ENCODE results near the gene KBTBD6.
A peak's percentile ranks its signal among the peaks of the same experiment; 100 is the strongest.
"Not testable (repeated sequence)": the region's sequence is repeated elsewhere in the genome, so short reads cannot be mapped to it uniquely, and the experiment has no call there.

KBTBD6 gene

DNA sequence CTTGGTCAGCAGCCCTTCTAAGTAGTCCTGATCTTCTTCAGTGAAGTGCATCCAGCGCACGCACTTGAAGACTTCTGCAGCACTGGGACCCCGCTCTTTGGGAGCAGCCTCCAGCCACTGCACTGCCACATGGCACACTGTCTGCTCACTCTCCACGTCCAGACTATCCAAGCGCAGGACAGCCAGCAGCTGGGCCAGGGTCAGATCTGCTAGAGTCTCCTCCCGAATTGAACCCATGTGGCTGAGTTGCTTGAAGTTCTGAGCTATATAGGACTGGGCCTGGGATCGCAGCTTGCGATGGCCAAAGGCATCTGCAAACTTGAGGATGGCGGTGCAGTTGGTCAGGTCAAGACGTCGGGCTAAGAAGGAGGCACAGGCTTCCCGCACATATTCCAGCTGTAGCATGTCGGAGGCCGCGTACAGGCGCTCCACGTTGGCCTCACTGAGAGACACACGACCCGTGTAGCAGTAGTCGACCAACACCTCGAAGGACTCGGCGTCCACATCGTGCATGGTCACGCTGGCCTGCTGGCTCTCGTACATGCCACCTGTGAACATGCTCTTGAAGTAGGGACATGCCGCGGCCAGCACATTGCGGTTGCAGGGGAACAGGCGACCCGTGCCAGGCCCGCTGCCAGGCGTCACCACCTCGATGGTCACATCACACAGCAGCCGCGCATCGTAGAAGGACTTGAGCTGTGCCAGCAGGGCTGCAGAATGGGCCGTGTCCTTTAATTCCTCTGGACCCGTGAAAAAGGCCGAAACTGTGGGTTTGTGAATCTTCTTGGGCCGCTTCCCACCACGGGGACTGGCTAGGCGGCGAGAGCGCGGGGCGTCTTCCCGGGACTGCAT lies 716 bp downstream of the KBTBD6 start:
- H3K9me3 ChIP-seq (ENCODE audit: low read length); H3K27me3 ChIP-seq (ENCODE audit: control insufficient read depth in 1 of 2, insufficient read depth in 2 of 2, low read length in 2 of 2); H3K36me3 ChIP-seq (ENCODE audit: insufficient read depth, low read length): not testable (repeated sequence)
- H3K4me1 ChIP-seq (ENCODE audit: insufficient read depth, low read length): peaks cover 38% of the 10 kb centered on the region
- peak overlapping the region; percentile 81 for H3K27ac ChIP-seq (ENCODE audit: low read depth, low read length)
- peak overlapping the region; percentile 46 to 70 for H3K4me3 ChIP-seq (ENCODE audit: low read depth in 1 of 2, low read length in 2 of 2)
- peak overlapping the region; percentile 74 for H3K9ac ChIP-seq (ENCODE audit: low read length)

GRCh38 chr13:41131189-41131588 lies 1.4 kb downstream of the KBTBD6 start:
- H3K4me1 ChIP-seq (ENCODE audit: insufficient read depth, low read length): peaks cover 38% of the 10 kb centered on the region
- H3K9me3 ChIP-seq (ENCODE audit: low read length); H3K27ac ChIP-seq (ENCODE audit: low read depth, low read length); H3K9ac ChIP-seq (ENCODE audit: low read length); H3K36me3 ChIP-seq (ENCODE audit: insufficient read depth, low read length); H3K27me3 ChIP-seq (ENCODE audit: control insufficient read depth in 1 of 2, insufficient read depth in 2 of 2, low read length in 2 of 2): not testable (repeated sequence)
- peak overlapping the region in 1 of 2 donors; percentile 46 for H3K4me3 ChIP-seq (ENCODE audit: low read depth in 1 of 2, low read length in 2 of 2)

DNA sequence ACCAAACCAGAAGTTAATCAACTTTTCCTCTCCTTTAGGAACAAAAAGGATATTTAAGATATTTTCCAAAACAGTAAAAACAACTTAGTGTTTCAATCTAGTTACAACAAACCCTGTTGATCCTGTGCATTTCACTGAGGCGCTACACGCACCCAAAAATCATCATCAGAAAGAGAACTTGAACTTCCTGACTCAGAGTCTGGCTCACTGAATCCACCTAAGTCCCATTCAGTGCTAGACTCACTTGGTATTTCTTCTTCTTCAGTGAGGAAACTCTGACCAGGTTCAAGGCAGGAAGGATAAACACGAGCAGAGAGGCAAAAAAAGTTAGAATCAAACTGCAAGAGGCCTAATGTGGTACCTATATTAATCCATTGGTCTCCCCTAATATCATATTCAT lies 2.2 kb downstream of the KBTBD6 start:
- peaks cover 38% of the 10 kb centered on the region for H3K4me1 ChIP-seq (ENCODE audit: insufficient read depth, low read length)
- H3K27ac ChIP-seq (ENCODE audit: low read depth, low read length): no peak overlapping the region
- no peaks in the 10 kb centered on the region for H3K27me3 ChIP-seq (ENCODE audit: control insufficient read depth in 1 of 2, insufficient read depth in 2 of 2, low read length in 2 of 2)
- no peaks in the 10 kb centered on the region for H3K36me3 ChIP-seq (ENCODE audit: insufficient read depth, low read length)
- H3K9me3 ChIP-seq (ENCODE audit: low read length): no peaks in the 10 kb centered on the region
- H3K9ac ChIP-seq (ENCODE audit: low read length): no peak overlapping the region
- peak overlapping the region; percentile 7 to 46 for H3K4me3 ChIP-seq (ENCODE audit: low read depth in 1 of 2, low read length in 2 of 2)

DNA sequence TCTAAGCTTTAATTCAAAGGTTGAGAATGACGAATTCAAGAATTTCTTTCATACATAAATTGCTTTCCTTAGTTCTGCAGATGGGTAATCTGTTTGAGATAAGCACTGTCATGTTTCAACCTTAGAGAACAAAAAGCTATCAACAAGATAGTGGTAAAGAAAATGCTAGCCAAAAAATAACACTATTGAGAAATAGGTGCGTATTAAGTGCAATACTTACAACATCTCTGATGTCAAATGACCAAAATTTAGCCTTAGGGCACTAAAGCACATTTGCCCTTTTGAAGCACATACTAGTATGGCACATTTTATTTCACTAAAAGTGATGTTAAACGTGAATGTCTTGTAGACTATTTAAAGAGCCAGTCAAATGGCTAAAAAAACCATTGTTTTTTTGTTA lies 4.9 kb downstream of the KBTBD6 start:
- Histone ChIP-seq H3K9ac (ENCODE audit: low read length) (no peak overlapping the region), H3K36me3 (ENCODE audit: insufficient read depth, low read length) (no peaks in the 10 kb centered on the region), H3K4me1 (ENCODE audit: insufficient read depth, low read length) (peaks cover 32% of the 10 kb centered on the region), H3K27ac (ENCODE audit: low read depth, low read length) (no peak overlapping the region), H3K9me3 (ENCODE audit: low read length) (no peaks in the 10 kb centered on the region), H3K4me3 (ENCODE audit: low read depth in 1 of 2, low read length in 2 of 2) (no peak overlapping the region), H3K27me3 (ENCODE audit: control insufficient read depth in 1 of 2, insufficient read depth in 2 of 2, low read length in 2 of 2) (no peaks in the 10 kb centered on the region)

DNA sequence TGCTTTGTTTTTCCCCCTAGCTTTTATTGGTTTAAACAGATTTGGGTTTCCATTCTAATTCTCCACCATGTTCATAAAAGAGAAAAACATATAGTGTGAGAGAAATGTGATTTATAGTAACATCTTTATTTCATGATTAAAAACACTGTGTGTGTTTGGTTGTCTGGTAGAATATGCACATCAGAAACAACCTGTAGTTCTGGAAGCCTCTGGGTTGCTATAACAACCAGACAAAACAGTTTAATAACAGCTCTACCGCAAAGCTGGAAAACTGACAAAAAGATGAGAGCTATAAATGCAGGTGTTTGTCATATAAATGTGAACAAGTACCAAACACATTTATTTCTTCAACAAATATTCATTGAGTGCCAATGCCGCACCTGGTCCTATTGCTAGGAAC lies 9.8 kb downstream of the KBTBD6 start:
- peaks cover 6% of the 10 kb centered on the region for H3K4me1 ChIP-seq (ENCODE audit: insufficient read depth, low read length)
- H3K36me3 ChIP-seq (ENCODE audit: insufficient read depth, low read length): no peaks in the 10 kb centered on the region
- H3K9me3 ChIP-seq (ENCODE audit: low read length): no peaks in the 10 kb centered on the region
- H3K27me3 ChIP-seq (ENCODE audit: control insufficient read depth in 1 of 2, insufficient read depth in 2 of 2, low read length in 2 of 2): no peaks in the 10 kb centered on the region
- H3K27ac ChIP-seq (ENCODE audit: low read depth, low read length): no peak overlapping the region
- no peak overlapping the region for H3K9ac ChIP-seq (ENCODE audit: low read length)
- no peak overlapping the region for H3K4me3 ChIP-seq (ENCODE audit: low read depth in 1 of 2, low read length in 2 of 2)

DNA sequence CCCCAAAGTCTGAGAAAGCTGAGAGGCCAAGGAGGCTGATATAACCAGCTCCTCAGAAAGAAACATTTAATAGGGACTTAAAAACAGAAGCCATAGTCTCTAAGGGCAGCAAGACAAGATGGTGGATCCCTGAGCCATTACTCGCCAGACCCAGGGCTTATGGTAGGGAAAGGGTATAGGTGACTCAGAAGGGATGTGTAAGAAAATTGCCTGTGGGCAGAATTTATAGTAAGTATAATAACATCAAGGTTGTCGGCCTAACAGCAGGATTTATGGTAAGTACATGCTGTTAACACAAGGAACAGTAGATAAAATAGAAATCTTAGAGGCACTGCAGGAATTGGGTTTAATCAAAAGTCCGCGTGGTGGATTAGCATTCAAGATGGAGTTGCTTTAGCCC lies 14.7 kb downstream of the KBTBD6 start:
- H3K36me3 ChIP-seq (ENCODE audit: insufficient read depth, low read length): no peaks in the 10 kb centered on the region
- no peaks in the 10 kb centered on the region for H3K27me3 ChIP-seq (ENCODE audit: control insufficient read depth in 1 of 2, insufficient read depth in 2 of 2, low read length in 2 of 2)
- H3K27ac ChIP-seq (ENCODE audit: low read depth, low read length): no peak overlapping the region
- peaks cover 5% of the 10 kb centered on the region for H3K4me1 ChIP-seq (ENCODE audit: insufficient read depth, low read length)
- H3K4me3 ChIP-seq (ENCODE audit: low read depth in 1 of 2, low read length in 2 of 2): no peak overlapping the region
- no peaks in the 10 kb centered on the region for H3K9me3 ChIP-seq (ENCODE audit: low read length)
- no peak overlapping the region for H3K9ac ChIP-seq (ENCODE audit: low read length)

DNA sequence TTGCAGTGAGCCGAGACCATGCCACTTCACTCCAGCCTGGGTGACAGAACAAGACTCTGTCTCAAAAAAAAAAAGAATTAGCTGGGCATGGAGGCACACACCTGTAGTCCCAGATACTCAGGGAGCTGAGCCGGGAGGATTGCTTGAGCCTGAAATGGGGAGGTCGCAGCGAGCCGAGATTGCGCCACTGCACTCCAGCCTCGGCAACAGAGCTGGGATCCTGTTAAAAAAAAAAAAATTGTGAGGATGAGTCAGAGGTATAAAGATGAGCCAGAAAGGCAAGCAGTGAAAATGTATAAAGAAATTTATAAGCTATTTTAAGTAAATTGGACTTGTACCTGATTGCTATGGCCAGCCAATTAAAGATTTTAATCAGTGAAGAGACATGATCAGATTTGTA lies 21.1 kb downstream of the KBTBD6 start:
- H3K9ac ChIP-seq (ENCODE audit: low read length): no peak overlapping the region
- no peaks in the 10 kb centered on the region for H3K4me1 ChIP-seq (ENCODE audit: insufficient read depth, low read length)
- H3K4me3 ChIP-seq (ENCODE audit: low read depth in 1 of 2, low read length in 2 of 2): no peak overlapping the region
- no peaks in the 10 kb centered on the region for H3K27me3 ChIP-seq (ENCODE audit: control insufficient read depth in 1 of 2, insufficient read depth in 2 of 2, low read length in 2 of 2)
- H3K36me3 ChIP-seq (ENCODE audit: insufficient read depth, low read length): no peaks in the 10 kb centered on the region
- no peak overlapping the region for H3K27ac ChIP-seq (ENCODE audit: low read depth, low read length)
- no peaks in the 10 kb centered on the region for H3K9me3 ChIP-seq (ENCODE audit: low read length)

DNA sequence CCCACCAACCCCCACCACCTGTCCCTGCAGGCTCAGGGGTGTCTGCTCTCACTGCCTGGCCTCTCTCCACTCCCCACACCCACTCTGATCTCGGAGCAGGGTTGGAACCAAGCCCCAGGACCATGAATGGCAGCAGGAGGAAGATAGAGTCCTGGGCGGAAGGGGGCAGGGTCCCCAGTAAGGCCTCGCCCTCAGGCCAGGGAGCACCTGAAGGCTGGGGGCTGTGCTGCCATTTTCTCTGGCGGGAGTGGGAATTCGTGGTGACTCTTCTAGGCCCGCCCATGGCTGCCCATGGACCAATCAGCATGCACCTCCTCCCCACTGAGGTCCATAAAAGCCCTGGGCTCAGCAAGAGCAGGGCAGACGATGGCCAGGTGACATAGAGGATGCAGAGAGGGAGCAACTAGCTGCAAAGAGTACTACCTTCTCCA lies 25.0 kb downstream of the KBTBD6 start:
- Histone ChIP-seq H3K4me1 (ENCODE audit: insufficient read depth, low read length) (no peaks in the 10 kb centered on the region), H3K27ac (ENCODE audit: low read depth, low read length) (no peak overlapping the region), H3K9me3 (ENCODE audit: low read length) (no peaks in the 10 kb centered on the region), H3K4me3 (ENCODE audit: low read depth in 1 of 2, low read length in 2 of 2) (no peak overlapping the region), H3K9ac (ENCODE audit: low read length) (no peak overlapping the region), H3K27me3 (ENCODE audit: control insufficient read depth in 1 of 2, insufficient read depth in 2 of 2, low read length in 2 of 2) (no peaks in the 10 kb centered on the region), H3K36me3 (ENCODE audit: insufficient read depth, low read length) (no peaks in the 10 kb centered on the region)

- no peaks in the 10 kb centered on the region for H3K27me3 ChIP-seq (ENCODE audit: control insufficient read depth in 1 of 2, insufficient read depth in 2 of 2, low read length in 2 of 2)
- no peak overlapping the region for H3K27ac ChIP-seq (ENCODE audit: low read depth, low read length)
- H3K36me3 ChIP-seq (ENCODE audit: insufficient read depth, low read length): no peaks in the 10 kb centered on the region
- H3K9me3 ChIP-seq (ENCODE audit: low read length): no peaks in the 10 kb centered on the region
- H3K4me1 ChIP-seq (ENCODE audit: insufficient read depth, low read length): no peaks in the 10 kb centered on the region
- no peak overlapping the region for H3K4me3 ChIP-seq (ENCODE audit: low read depth in 1 of 2, low read length in 2 of 2)
- no peak overlapping the region for H3K9ac ChIP-seq (ENCODE audit: low read length)
Observed at GRCh38 chr13:41107104-41107571, 25.5 kb downstream of the KBTBD6 start.

GRCh38 chr13:41099986-41100385 lies 32.6 kb downstream of the KBTBD6 start:
- H3K9me3 ChIP-seq (ENCODE audit: low read length): no peaks in the 10 kb centered on the region
- no peaks in the 10 kb centered on the region for H3K27me3 ChIP-seq (ENCODE audit: control insufficient read depth in 1 of 2, insufficient read depth in 2 of 2, low read length in 2 of 2)

DNA sequence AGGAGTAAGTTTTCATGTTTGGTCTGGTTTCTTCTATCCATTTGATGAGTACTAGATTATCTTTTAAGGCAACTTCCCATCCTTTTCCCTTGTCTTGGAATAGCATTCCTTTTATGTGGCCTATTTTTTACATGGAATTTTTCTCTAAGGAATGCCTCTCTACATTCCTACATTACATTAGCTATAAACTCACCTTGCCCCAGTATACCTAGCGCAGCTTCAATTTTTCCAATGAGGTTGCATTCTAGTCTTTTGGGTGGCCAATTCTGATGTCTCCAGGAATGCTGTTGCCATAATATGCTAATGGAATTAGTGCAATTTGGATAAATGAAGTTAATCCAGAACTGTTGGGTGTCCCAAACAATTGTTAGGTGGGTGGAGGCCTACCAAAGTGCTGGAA lies 33.8 kb downstream of the KBTBD6 start:
- H3K4me3 ChIP-seq (ENCODE audit: low read depth in 1 of 2, low read length in 2 of 2): no peak overlapping the region
- no peak overlapping the region for H3K9ac ChIP-seq (ENCODE audit: low read length)
- H3K27me3 ChIP-seq (ENCODE audit: control insufficient read depth in 1 of 2, insufficient read depth in 2 of 2, low read length in 2 of 2): no peaks in the 10 kb centered on the region
- H3K36me3 ChIP-seq (ENCODE audit: insufficient read depth, low read length): no peaks in the 10 kb centered on the region
- no peaks in the 10 kb centered on the region for H3K4me1 ChIP-seq (ENCODE audit: insufficient read depth, low read length)
- H3K9me3 ChIP-seq (ENCODE audit: low read length): no peaks in the 10 kb centered on the region
- H3K27ac ChIP-seq (ENCODE audit: low read depth, low read length): no peak overlapping the region

More at GRCh38 chr13:41099986-41100385, 32.6 kb downstream of the KBTBD6 start:
- H3K27ac ChIP-seq (ENCODE audit: low read depth, low read length): no peak overlapping the region
- no peaks in the 10 kb centered on the region for H3K4me1 ChIP-seq (ENCODE audit: insufficient read depth, low read length)
- no peak overlapping the region for H3K4me3 ChIP-seq (ENCODE audit: low read depth in 1 of 2, low read length in 2 of 2)
- no peaks in the 10 kb centered on the region for H3K36me3 ChIP-seq (ENCODE audit: insufficient read depth, low read length)
- no peak overlapping the region for H3K9ac ChIP-seq (ENCODE audit: low read length)

DNA sequence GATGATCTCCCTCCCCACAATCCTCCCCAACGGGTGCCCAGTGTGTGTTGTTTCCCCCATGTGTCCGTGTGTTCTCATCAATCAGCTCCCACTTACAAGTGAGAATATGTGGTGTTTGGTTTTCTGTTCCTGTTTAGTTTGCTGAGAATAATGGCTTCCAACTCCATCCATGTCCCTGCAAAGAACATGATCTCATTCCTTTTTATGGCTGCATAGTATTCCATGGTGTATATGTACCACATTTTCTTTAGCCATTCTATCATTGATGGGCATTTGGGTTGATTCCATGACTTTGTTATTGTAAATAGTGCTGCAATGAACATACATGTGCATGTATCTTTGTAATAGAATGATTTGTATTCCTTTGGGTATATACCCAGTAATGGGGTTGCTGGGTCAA lies 36.9 kb downstream of the KBTBD6 start:
- not testable (repeated sequence) for H3K36me3 ChIP-seq (ENCODE audit: insufficient read depth, low read length); H3K9ac ChIP-seq (ENCODE audit: low read length); H3K9me3 ChIP-seq (ENCODE audit: low read length); H3K27me3 ChIP-seq (ENCODE audit: control insufficient read depth in 1 of 2, insufficient read depth in 2 of 2, low read length in 2 of 2); H3K4me1 ChIP-seq (ENCODE audit: insufficient read depth, low read length); H3K27ac ChIP-seq (ENCODE audit: low read depth, low read length); H3K4me3 ChIP-seq (ENCODE audit: low read depth in 1 of 2, low read length in 2 of 2)

Measured in muscle layer of colon (tissue), 2 donors.